ENCODE measurements around the gene SGMS1.

DNA sequence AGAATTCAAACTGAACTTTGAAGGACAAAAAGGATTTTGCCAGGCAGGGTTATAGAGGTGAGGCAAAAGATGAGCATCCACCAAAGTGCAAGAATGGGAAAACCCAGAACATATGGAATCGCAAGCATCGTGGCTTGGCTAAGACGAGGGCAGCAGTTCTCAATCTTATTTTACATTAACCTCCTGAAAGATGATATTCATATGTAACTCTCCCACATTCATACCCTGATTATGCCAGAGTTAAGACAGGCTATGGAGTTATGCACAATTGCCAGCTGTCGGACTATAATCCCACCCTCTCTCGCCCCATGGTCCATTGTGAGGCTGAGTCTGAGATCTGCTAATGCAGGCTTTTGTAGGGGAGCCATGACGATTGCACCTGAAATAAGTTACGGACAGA lies 351.2 kb downstream of the SGMS1 start:
- TF ChIP-seq, protein P1, sequence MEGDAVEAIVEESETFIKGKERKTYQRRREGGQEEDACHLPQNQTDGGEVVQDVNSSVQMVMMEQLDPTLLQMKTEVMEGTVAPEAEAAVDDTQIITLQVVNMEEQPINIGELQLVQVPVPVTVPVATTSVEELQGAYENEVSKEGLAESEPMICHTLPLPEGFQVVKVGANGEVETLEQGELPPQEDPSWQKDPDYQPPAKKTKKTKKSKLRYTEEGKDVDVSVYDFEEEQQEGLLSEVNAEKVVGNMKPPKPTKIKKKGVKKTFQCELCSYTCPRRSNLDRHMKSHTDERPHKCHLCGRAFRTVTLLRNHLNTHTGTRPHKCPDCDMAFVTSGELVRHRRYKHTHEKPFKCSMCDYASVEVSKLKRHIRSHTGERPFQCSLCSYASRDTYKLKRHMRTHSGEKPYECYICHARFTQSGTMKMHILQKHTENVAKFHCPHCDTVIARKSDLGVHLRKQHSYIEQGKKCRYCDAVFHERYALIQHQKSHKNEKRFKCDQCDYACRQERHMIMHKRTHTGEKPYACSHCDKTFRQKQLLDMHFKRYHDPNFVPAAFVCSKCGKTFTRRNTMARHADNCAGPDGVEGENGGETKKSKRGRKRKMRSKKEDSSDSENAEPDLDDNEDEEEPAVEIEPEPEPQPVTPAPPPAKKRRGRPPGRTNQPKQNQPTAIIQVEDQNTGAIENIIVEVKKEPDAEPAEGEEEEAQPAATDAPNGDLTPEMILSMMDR (IDR thresholded peaks at IDR 0.05) = no peak
- TF ChIP-seq POLR2A (IDR thresholded peaks at IDR 0.05) = no peak

Measured in vagina (tissue), 2 donors.